Peyer's patch (tissue), 4 donors: ENCODE measurements around the gene BLOC1S3. TPM values are rescaled to one million over a fixed set of nuclear protein-coding genes. Genes with fewer than 3 reads are reported as not detected.

ENCODE experiments used
- DNase-seq, 3 donors: peaks; one replicate each; pipeline ENCODE4 v3.0.0-alpha.2; 2017 to 2019
- H3K27ac ChIP-seq, 4 donors: fragments of 200-600 bp; sonication (generic); one replicate each; pipeline ENCODE4 v1.5.1; 2016 to 2019
- H3K27me3 ChIP-seq, 2 donors: fragments of 200-600 bp; sonication (generic); one replicate each; pipeline ENCODE4 v1.5.1; 2019
- H3K36me3 ChIP-seq, 3 donors: fragments of 200-600 bp; sonication (generic); one replicate each; pipeline ENCODE4 v1.5.1; 2016 to 2019
- H3K4me1 ChIP-seq, 4 donors: fragments of 200-600 bp; sonication (generic); one replicate each; pipeline ENCODE4 v1.5.1; 2016 to 2019
- H3K4me3 ChIP-seq, 4 donors: fragments of 200-600 bp; sonication (generic); 1 replicate in 3 of 4; 2 replicates in 1 of 4; pipeline ENCODE4 v1.5.1; 2016 to 2019; ENCODE audit warnings: mild to moderate bottlenecking in 1 of 4
- H3K9me3 ChIP-seq, 4 donors: fragments of 200-600 bp; sonication (generic); one replicate each; pipeline ENCODE4 v1.5.1; 2016 to 2019; ENCODE audit warnings: mild to moderate bottlenecking in 1 of 4
- POLR2A ChIP-seq, 2 donors: fragments of 450-650 bp; IDR thresholded peaks; one replicate each; pipeline ENCODE4 v1.5.1; 2017; ENCODE audit warnings: antibody characterized with exemption in 2 of 2, mild to moderate bottlenecking in 2 of 2, moderate library complexity in 2 of 2
- total RNA-seq, 4 donors: library from RNA; depleted of rRNA; stranded (reverse); fragments of >200 nt; gene quantifications; one replicate each; pipeline ENCODE4 v1.1.0, GENCODE V29; 2016
- TF ChIP-seq, protein P1 (sequence below), 6 experiments: fragments of 450-650 bp in 4 of 6; fragments of 200-600 bp in 2 of 6; sonication (generic) in 1 of 6; IDR thresholded peaks; one replicate each; pipeline ENCODE4 v1.5.1; 2017 to 2019; ENCODE audit warnings: antibody characterized with exemption in 6 of 6, mild to moderate bottlenecking in 3 of 6, moderate library complexity in 1 of 6

The BLOC1S3 gene
- total RNA-seq, 4 donors from 2014 or later, result 6.6 to 18.0 (median 10.3) TPM

DNA sequence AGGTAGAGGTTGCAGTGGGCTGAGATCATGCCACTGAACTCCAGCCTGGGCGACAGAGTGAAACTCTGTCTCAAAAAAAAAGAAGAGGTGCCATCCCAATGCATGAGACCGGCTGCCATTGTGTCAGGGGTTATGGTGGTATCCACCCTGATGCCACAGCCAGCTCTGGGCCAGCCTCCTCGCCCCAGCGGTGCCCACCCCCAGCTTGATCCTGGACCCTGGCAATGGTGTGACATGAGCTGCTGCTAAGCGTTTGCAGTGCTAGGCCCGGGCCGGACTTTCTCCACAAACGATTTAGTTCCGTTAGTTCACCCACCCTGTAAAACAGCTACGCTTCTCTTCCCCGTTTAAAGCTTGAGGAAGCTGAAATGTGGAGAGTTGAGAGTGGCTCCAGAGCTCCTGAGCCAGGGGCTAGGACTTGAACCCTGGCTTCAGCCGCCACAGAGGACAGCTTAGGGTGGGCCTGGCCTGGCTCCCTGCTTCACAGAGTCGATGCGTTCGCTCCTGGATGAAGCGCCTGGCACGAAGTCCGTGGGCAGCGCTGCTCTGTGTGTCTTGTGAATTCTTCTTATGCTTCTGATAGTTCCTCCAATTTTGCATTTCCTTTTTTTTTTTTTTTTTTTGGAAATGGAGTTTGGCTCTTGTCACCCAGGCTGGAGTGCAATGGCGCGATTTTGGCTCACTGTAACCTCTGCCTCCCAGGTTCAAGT, 43.3 kb upstream of the BLOC1S3 start:
- TF ChIP-seq, protein P1, sequence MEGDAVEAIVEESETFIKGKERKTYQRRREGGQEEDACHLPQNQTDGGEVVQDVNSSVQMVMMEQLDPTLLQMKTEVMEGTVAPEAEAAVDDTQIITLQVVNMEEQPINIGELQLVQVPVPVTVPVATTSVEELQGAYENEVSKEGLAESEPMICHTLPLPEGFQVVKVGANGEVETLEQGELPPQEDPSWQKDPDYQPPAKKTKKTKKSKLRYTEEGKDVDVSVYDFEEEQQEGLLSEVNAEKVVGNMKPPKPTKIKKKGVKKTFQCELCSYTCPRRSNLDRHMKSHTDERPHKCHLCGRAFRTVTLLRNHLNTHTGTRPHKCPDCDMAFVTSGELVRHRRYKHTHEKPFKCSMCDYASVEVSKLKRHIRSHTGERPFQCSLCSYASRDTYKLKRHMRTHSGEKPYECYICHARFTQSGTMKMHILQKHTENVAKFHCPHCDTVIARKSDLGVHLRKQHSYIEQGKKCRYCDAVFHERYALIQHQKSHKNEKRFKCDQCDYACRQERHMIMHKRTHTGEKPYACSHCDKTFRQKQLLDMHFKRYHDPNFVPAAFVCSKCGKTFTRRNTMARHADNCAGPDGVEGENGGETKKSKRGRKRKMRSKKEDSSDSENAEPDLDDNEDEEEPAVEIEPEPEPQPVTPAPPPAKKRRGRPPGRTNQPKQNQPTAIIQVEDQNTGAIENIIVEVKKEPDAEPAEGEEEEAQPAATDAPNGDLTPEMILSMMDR (IDR thresholded peaks at IDR 0.05), result no peak
- TF ChIP-seq POLR2A (IDR thresholded peaks at IDR 0.05), result no peak
- no peak overlapping the region for H3K4me3 ChIP-seq
- no peaks in the 10 kb centered on the region for H3K9me3 ChIP-seq
- no peak overlapping the region for H3K27ac ChIP-seq
- no peaks in the 10 kb centered on the region for H3K27me3 ChIP-seq
- peaks cover 0 to 5% (median 0%) of the 10 kb centered on the region in 3 donors for H3K36me3 ChIP-seq
- DNase-seq, result no peak
- peaks cover 0 to 7% (median 0%) of the 10 kb centered on the region in 4 donors for H3K4me1 ChIP-seq

DNA sequence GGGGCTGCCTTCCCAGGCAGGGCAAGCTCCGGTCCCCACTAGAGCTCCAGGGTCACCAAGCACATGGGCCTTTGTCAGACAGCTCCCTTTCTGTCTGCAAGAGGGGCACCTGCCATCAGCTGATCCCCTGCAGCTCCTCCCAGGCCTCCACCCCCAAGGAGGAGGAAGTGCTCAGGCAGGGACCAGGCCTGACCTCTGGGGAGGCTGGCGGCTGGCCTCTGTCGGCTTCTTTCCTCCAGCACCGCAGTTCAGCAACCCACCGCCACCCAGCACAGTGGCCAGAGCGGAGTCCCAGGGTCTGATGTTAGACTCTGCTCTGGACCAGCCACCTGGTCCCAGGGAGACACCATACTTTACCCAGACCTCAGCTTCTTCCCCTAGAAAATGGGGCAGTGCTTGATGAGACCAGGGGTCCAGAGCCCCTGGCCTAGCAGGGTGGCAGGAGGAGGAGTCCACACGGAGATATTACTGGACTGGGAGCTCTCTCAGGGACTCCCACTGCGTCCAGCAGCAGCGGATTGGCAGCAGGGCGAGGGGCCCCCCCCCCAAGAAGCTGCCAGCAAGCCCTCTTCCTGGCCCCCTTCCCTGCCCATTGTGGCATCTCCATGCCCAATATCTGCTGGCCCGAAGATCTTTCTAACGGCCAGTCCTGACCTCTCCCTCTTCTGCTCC, 41.9 kb upstream of the BLOC1S3 start:
- Histone ChIP-seq H3K27me3 (no peaks in the 10 kb centered on the region), H3K27ac (peak overlapping the region in 3 of 4 donors; percentile 2 to 31 (median 3)), H3K36me3 (peaks cover 0 to 18% (median 0%) of the 10 kb centered on the region in 3 donors), H3K4me3 (no peak overlapping the region), H3K4me1 (peaks cover 0 to 7% (median 0%) of the 10 kb centered on the region in 4 donors), H3K9me3 (no peaks in the 10 kb centered on the region)
- DNase-seq, result no peak
- TF ChIP-seq POLR2A (IDR thresholded peaks at IDR 0.05), result no peak
- TF ChIP-seq, protein P1 (IDR thresholded peaks at IDR 0.05), result no peak

DNA sequence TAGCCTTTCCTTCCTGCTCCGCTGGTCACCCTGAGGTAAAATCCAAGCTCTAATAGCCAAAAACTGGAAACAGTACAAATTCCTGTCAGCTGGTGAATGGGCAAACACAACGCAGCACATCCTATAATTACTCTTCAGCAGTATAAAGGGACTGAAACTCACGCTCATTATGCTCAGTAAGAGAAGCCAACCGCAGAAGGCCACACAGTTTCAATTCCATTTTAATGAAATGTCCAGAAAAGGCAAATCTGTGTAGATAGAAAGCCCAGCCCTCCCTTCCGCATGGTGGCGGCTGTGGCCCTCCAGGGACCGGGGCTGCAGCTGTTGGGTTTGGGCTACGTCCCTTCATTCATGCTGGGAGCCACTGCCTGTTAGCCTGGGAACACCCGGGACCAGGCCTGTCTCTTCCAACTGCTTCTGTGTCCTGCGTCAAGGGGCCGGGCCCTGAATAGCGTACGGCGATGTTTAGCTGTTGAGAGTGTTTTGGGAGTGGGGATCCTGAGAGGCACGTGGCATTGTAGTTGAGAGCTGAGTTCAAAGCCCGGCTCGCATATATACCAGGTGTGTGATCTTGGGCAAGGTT, 41.3 kb upstream of the BLOC1S3 start:
- Histone ChIP-seq H3K27me3 (no peaks in the 10 kb centered on the region), H3K4me3 (no peak overlapping the region), H3K9me3 (no peaks in the 10 kb centered on the region), H3K36me3 (peaks cover 0 to 24% (median 0%) of the 10 kb centered on the region in 3 donors), H3K27ac (peak overlapping the region in 2 of 4 donors; percentile 1 to 31), H3K4me1 (peaks cover 0 to 7% (median 0%) of the 10 kb centered on the region in 4 donors)
- peak in 1 of 3 donors; percentile 55 for DNase-seq
- TF ChIP-seq POLR2A (IDR thresholded peaks at IDR 0.05), result no peak
- TF ChIP-seq, protein P1 (IDR thresholded peaks at IDR 0.05), result no peak

DNA sequence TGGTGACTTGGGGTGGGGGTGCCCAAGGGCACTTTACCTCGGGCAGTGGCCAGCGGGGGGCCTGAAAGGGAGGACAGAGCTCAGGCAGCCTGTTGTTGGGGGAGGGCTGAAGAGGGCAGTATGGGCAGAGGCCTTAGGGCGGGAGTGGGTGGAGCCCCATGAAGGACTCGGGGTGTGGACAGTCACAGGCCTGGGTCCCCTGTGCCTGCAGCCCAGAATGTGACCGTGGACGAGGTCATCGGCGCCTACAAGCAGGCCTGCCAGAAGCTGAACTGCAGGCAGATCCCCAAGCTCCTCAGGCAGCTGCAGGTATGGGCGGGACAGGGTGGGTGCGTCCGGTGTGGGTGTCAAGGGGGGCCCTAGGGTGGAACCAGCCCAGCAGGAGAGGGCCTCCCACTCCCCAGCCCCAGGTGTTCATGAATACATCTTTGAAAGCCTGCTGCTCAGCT, 40.3 kb upstream of the BLOC1S3 start:
- Histone ChIP-seq H3K4me3 (no peak overlapping the region), H3K27ac (no peak overlapping the region), H3K4me1 (peaks cover 0 to 7% (median 0%) of the 10 kb centered on the region in 4 donors), H3K36me3 (peaks cover 0 to 34% (median 0%) of the 10 kb centered on the region in 3 donors), H3K9me3 (no peaks in the 10 kb centered on the region), H3K27me3 (no peaks in the 10 kb centered on the region)
- no peak for DNase-seq
- no peak for TF ChIP-seq POLR2A (IDR thresholded peaks at IDR 0.05)
- TF ChIP-seq, protein P1 (IDR thresholded peaks at IDR 0.05), result no peak

DNA sequence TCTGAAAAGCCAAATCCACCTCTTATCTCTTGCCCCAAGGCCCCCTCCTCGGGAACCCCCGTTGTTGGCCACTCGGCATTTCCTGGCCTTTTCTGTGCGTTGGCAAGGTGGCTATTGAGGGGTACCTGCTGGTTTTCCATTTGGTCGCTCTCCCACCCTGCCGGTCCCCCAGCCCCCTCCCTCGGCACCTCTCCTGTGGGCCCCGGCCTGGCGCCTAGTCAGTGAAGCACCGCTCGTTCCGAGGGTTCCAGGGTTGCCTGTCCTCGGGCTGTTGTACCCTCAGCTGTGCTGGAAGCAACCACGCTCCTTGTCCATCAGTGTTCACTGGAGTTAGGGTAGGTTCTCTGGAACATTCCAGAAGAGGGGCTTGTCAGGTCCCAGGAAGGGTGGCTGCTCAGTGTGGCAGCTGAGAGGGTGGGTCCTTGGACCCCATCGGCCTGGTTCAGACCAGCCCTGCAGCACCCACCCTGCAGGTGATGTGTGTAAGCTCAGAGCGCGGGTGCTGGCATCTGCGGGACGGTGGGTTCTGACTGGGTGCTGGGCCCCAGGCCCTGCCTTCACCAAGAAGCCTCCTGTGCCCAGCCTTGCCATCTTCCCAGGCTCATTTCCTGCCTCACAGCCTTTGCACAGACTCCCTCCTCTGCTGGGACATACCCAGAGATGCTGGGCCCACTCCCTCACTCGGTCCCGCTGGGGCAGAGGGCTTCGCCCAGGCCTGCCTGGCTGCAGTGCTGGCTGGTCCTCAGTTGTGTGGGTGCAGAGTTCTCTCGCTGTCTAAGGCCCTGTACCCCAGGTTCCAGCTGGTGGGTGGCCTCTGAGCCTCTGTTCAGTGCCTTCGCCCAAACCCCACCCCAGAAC, 39.1 kb upstream of the BLOC1S3 start:
- no peak overlapping the region for H3K27ac ChIP-seq
- H3K36me3 ChIP-seq, result peaks cover 0 to 43% (median 0%) of the 10 kb centered on the region in 3 donors
- no peaks in the 10 kb centered on the region for H3K27me3 ChIP-seq
- DNase-seq, result no peak
- no peaks in the 10 kb centered on the region for H3K9me3 ChIP-seq
- no peak overlapping the region for H3K4me3 ChIP-seq
- no peak for TF ChIP-seq POLR2A (IDR thresholded peaks at IDR 0.05)
- TF ChIP-seq, protein P1 (IDR thresholded peaks at IDR 0.05), result no peak
- peaks cover 0 to 7% (median 0%) of the 10 kb centered on the region in 4 donors for H3K4me1 ChIP-seq
